ENCODE measurements around the gene PLEKHH3. TPM values are rescaled to one million over a fixed set of nuclear protein-coding genes. Genes with fewer than 3 reads are reported as not detected.
A peak's percentile ranks its signal among the peaks of the same experiment; 100 is the strongest.

PLEKHH3 gene
- total RNA-seq, 4 donors from 2014 or later: 38.7 to 58.4 (median 45.3) TPM

DNA sequence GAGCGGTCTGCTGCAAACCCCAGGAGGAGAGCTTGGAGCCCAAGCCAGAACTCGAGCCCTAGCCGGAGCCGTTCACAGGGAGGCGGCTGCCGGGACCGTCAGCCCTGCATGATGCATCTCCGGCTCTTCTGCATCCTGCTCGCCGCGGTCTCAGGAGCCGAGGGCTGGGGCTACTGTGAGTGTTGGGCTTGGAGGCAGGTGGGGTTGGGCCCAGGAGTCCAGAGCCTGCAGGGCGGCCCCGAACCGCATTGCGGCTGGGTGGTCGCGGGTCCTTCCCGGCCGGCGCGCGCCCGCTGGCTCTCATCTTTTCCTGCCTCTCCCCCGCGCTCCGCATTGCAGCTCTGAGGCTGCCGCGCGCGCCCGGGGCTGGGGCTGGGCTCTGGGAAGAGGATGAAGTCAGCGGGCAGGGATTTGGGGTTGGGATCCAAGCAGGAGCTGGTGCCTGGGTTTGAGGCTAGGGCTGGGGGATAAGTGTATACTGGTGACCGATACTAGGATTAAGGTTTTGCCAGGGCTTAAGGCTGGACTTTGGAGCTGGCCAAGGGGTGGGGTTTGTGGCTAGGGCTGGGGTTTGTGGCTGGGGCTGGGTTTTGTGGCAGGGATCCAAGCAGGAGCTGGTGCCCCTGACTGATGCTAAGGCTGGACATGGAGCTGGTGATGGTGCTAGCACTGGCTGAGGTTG lies 6.1 kb upstream of the PLEKHH3 start:
- Histone ChIP-seq H3K9me3 (no peaks in the 10 kb centered on the region), H3K4me1 (peaks cover 57% of the 10 kb centered on the region), H3K36me3 (peaks cover 9% of the 10 kb centered on the region), H3K4me3 (peak overlapping the region; percentile 49), H3K27me3 (peaks cover 3% of the 10 kb centered on the region), H3K27ac (peak overlapping the region; percentile 31)
- WGBS: 2% methylated on average over 12 of the region's 34 CpGs
- no peak for DNase-seq (ENCODE audit: low spot score in 2 of 2)
- TF ChIP-seq POLR2A (IDR thresholded peaks at IDR 0.05): no peak
- peak in 1 of 3 donors; percentile 21 for TF ChIP-seq POLR2AphosphoS5 (IDR thresholded peaks at IDR 0.05)

- Histone ChIP-seq H3K27ac (peak within 1 kb of the TSS; percentile 31), H3K27me3 (peaks cover 3% of the 10 kb centered on the region), H3K9me3 (no peaks in the 10 kb centered on the region), H3K4me3 (peak within 1 kb of the TSS; percentile 49), H3K4me1 (peaks cover 65% of the 10 kb centered on the region), H3K36me3 (peaks cover 2% of the 10 kb centered on the region)
- no peak for TF ChIP-seq POLR2A (IDR thresholded peaks at IDR 0.05)
- no peak for TF ChIP-seq POLR2AphosphoS5 (IDR thresholded peaks at IDR 0.05)
- TF ChIP-seq EP300 (IDR thresholded peaks at IDR 0.05): no peak
- TF ChIP-seq, protein P1, sequence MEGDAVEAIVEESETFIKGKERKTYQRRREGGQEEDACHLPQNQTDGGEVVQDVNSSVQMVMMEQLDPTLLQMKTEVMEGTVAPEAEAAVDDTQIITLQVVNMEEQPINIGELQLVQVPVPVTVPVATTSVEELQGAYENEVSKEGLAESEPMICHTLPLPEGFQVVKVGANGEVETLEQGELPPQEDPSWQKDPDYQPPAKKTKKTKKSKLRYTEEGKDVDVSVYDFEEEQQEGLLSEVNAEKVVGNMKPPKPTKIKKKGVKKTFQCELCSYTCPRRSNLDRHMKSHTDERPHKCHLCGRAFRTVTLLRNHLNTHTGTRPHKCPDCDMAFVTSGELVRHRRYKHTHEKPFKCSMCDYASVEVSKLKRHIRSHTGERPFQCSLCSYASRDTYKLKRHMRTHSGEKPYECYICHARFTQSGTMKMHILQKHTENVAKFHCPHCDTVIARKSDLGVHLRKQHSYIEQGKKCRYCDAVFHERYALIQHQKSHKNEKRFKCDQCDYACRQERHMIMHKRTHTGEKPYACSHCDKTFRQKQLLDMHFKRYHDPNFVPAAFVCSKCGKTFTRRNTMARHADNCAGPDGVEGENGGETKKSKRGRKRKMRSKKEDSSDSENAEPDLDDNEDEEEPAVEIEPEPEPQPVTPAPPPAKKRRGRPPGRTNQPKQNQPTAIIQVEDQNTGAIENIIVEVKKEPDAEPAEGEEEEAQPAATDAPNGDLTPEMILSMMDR (IDR thresholded peaks at IDR 0.05): no peak
- WGBS: 10% methylated on average over 22 of the region's 22 CpGs
- no peak for DNase-seq (ENCODE audit: low spot score in 2 of 2)
Measured at GRCh38 chr17:42681976-42682721, 5.4 kb upstream of the PLEKHH3 start, which contains the start of gene CNTNAP1. CNTNAP1 (plus strand) TSS chr17:42682531; CDS start chr17:42682830, 299 bp downstream.

DNA sequence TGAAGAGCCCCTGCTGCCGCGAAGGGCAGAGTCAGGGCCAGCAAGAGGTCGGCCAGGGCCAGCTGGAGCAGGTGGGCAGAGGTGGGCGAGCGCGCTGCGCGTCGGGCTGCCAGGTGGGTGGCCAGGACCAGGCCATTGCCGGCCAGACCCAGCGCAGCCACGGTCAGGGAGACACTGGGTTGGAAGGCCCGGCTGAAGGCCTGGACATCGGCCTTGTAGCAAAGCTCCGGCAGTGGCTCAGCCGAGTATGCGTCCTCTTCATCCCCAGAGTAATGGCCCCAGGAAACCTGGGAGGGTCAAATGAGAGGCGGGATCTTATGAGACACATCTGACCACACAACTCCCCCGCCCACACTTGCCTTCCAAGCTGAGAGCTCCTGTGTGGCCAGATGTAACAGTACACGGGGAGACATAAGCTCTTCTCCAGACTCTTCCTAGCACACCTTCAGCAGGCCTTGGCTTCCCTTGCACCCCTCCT lies 3.6 kb upstream of the PLEKHH3 start:
- 66% methylated on average over 12 of the region's 20 CpGs for WGBS
- Histone ChIP-seq H3K4me3 (peak overlapping the region; percentile 84), H3K27me3 (peaks cover 3% of the 10 kb centered on the region), H3K9me3 (no peaks in the 10 kb centered on the region), H3K4me1 (peaks cover 69% of the 10 kb centered on the region), H3K27ac (peak overlapping the region; percentile 96), H3K36me3 (no peaks in the 10 kb centered on the region)
- no peak for TF ChIP-seq POLR2A (IDR thresholded peaks at IDR 0.05)
- no peak for TF ChIP-seq POLR2AphosphoS5 (IDR thresholded peaks at IDR 0.05)
- TF ChIP-seq, protein P1 (IDR thresholded peaks at IDR 0.05): no peak
- TF ChIP-seq EP300 (IDR thresholded peaks at IDR 0.05): no peak
- no peak for DNase-seq (ENCODE audit: low spot score in 2 of 2)

GRCh38 chr17:42679492-42680330 lies 2.9 kb upstream of the PLEKHH3 start:
- no peaks in the 10 kb centered on the region for H3K36me3 ChIP-seq
- H3K27ac ChIP-seq: peak overlapping the region; percentile 96
- peaks cover 3% of the 10 kb centered on the region for H3K27me3 ChIP-seq
- H3K4me3 ChIP-seq: peak overlapping the region; percentile 84
- 9% methylated on average over 15 of the region's 78 CpGs for WGBS
- TF ChIP-seq, protein P1 (IDR thresholded peaks at IDR 0.05): peak; percentile 87 to 94
- TF ChIP-seq POLR2AphosphoS5 (IDR thresholded peaks at IDR 0.05) (peak in 2 of 3 donors; percentile 13 to 54), EP300 (IDR thresholded peaks at IDR 0.05) (no peak)
- H3K4me1 ChIP-seq: peaks cover 76% of the 10 kb centered on the region
- H3K9me3 ChIP-seq: no peaks in the 10 kb centered on the region
- no peak for DNase-seq (ENCODE audit: low spot score in 2 of 2)

GRCh38 chr17:42678951-42679491 lies 2.2 kb upstream of the PLEKHH3 start:
- H3K9me3 ChIP-seq: no peaks in the 10 kb centered on the region
- H3K27me3 ChIP-seq: peaks cover 3% of the 10 kb centered on the region
- peak overlapping the region; percentile 84 for H3K4me3 ChIP-seq
- no peak for TF ChIP-seq POLR2A (IDR thresholded peaks at IDR 0.05)
- TF ChIP-seq EP300 (IDR thresholded peaks at IDR 0.05): no peak
- no peak for TF ChIP-seq POLR2AphosphoS5 (IDR thresholded peaks at IDR 0.05)
- TF ChIP-seq, protein P1 (IDR thresholded peaks at IDR 0.05): no peak
- peaks cover 79% of the 10 kb centered on the region for H3K4me1 ChIP-seq
- 2% methylated on average over 13 of the region's 18 CpGs for WGBS
- no peaks in the 10 kb centered on the region for H3K36me3 ChIP-seq
- H3K27ac ChIP-seq: peak overlapping the region; percentile 96
- DNase-seq (ENCODE audit: low spot score in 2 of 2): peak in 1 of 2 donors; percentile 83

Measured in suprapubic skin (tissue), 4 donors.